GM12878 (cell line): ENCODE measurements around the gene USF3. TPM values are rescaled to one million over a fixed set of nuclear protein-coding genes. Genes with fewer than 3 reads are reported as not detected.

Experiments used
- ATAC-seq: fragments of 200-7000 bp; cut with Tn5 transposase; 3 replicates; pipeline ENCODE4 v1.9.1; 2020; ENCODE audit warnings: mild to moderate bottlenecking, moderate library complexity
- BruUV-seq: library from RNA; stranded (reverse); fragments of 400-500 nt; replicated peaks from 2 replicates; lab custom pipeline; 2021; lab: Mats Ljungman, UMichigan
- CTCF ChIA-PET: fragments of 300-600 bp; sonication (Branson Sonifier 250); formaldehyde crosslinking; extraction: SDS; loops from one replicate; lab custom pipeline; 2021; ENCODE audit warnings: inconsistent platforms; lab: Yijun Ruan, JAX
- POLR2A ChIA-PET: fragments of 350-600 bp; formaldehyde crosslinking; extraction: SDS; loops from one replicate; lab custom pipeline; 2021; ENCODE audit warnings: inconsistent platforms; lab: Charles Lee
- RAD21 ChIA-PET: fragments of 300-600 bp; sonication (Branson Sonifier 250); formaldehyde crosslinking; loops from one replicate; lab custom pipeline; 2023; ENCODE audit warnings: antibody characterized with exemption; ENCODE audit not compliant: unreplicated experiment; lab: Charles Lee
- SMC1A ChIA-PET: fragments of 300-600 bp; sonication (Branson Sonifier 250); formaldehyde crosslinking; loops from one replicate; lab custom pipeline; 2023; ENCODE audit not compliant: unreplicated experiment, uncharacterized antibody; lab: Charles Lee
- DNase-seq: peaks from one replicate; pipeline ENCODE4 v3.0.0-alpha.2; 2011; ENCODE audit warnings: low read depth, low spot score
- FAIRE-seq: peaks from 3 replicates; lab custom pipeline; 2011; peaks lifted over from hg19 to GRCh38; lab: Jason Lieb, UNC
- H2AFZ ChIP-seq: 2 replicates; pipeline ENCODE4 v1.6.0; 2011; ENCODE audit warnings: low read depth, low read length, control low read depth; ENCODE audit not compliant: control insufficient read depth
- H3K27ac ChIP-seq: 2 replicates; pipeline ENCODE4 v1.5.1; 2011; ENCODE audit warnings: control low read depth; ENCODE audit not compliant: control insufficient read depth, insufficient read depth
- H3K27me3 ChIP-seq, 2 experiments: replicated peaks in 1 of 2; 2 replicates each; pipeline versions ENCODE4 v1.6.0 to v1.6.1; 2011; ENCODE audit warnings: low read length in 1 of 2; ENCODE audit not compliant: control insufficient read depth in 2 of 2, insufficient read depth in 2 of 2
- H3K36me3 ChIP-seq, 2 experiments: 2 replicates each; pipeline ENCODE4 v1.5.1; 2011; ENCODE audit warnings: low read length in 1 of 2; ENCODE audit not compliant: control insufficient read depth in 2 of 2, insufficient read depth in 2 of 2
- H3K4me1 ChIP-seq: 2 replicates; pipeline ENCODE4 v1.6.1; 2011; ENCODE audit warnings: mild to moderate bottlenecking, low read length, moderate library complexity, mixed read lengths; ENCODE audit not compliant: control insufficient read depth, insufficient read depth
- H3K4me2 ChIP-seq: 2 replicates; pipeline ENCODE4 v1.6.0; 2011; ENCODE audit warnings: control low read depth; ENCODE audit not compliant: control insufficient read depth, insufficient read depth
- H3K4me3 ChIP-seq: fragments of 200-600 bp; sonication (generic); 2 replicates; pipeline ENCODE4 v1.5.1; 2016
- H3K79me2 ChIP-seq: 2 replicates; pipeline ENCODE4 v1.6.0; 2011; ENCODE audit warnings: low read length; ENCODE audit not compliant: control insufficient read depth, insufficient read depth
- H3K9ac ChIP-seq: 2 replicates; pipeline ENCODE4 v1.8.0; 2011; ENCODE audit warnings: low read length, control low read depth, mixed read lengths; ENCODE audit not compliant: control insufficient read depth, insufficient read depth
- H3K9me3 ChIP-seq: replicated peaks from 3 replicates; pipeline ENCODE4 v1.5.1; 2011; ENCODE audit warnings: mild to moderate bottlenecking, low read length; ENCODE audit not compliant: control insufficient read depth, insufficient read depth
- H4K20me1 ChIP-seq: 2 replicates; pipeline ENCODE4 v1.6.0; 2011; ENCODE audit not compliant: control insufficient read depth, insufficient read depth
- ATF2 ChIP-seq: IDR thresholded peaks from 2 replicates; pipeline ENCODE4 v1.6.1; 2012; ENCODE audit warnings: low read length, inconsistent platforms
- ATF7 ChIP-seq: fragments of 450-650 bp; IDR thresholded peaks from 2 replicates; pipeline ENCODE4 v1.6.1; 2016; ENCODE audit warnings: low read depth, mild to moderate bottlenecking
- CREB1 ChIP-seq: IDR thresholded peaks from 2 replicates; pipeline ENCODE4 v1.6.1; 2012; ENCODE audit warnings: low read depth, mild to moderate bottlenecking, inconsistent platforms
- EZH2 ChIP-seq: IDR thresholded peaks from 2 replicates; pipeline ENCODE4 v1.6.1; 2012; ENCODE audit warnings: low read depth, mild to moderate bottlenecking, control low read depth, inconsistent platforms, low read length, borderline replicate concordance; ENCODE audit not compliant: control insufficient read depth
- GABPA ChIP-seq: IDR thresholded peaks from 2 replicates; pipeline ENCODE4 v1.6.1; 2014; ENCODE audit warnings: antibody characterized with exemption, low read depth, mild to moderate bottlenecking, inconsistent platforms
- LARP7 ChIP-seq: fragments of 450-650 bp; IDR thresholded peaks from 2 replicates; pipeline ENCODE4 v1.6.1; 2017; ENCODE audit warnings: mild to moderate bottlenecking
- RAD21 ChIP-seq: IDR thresholded peaks from 2 replicates; pipeline ENCODE4 v1.6.1; 2011; ENCODE audit warnings: mild to moderate bottlenecking, low read depth, low read length, moderate library complexity; ENCODE audit not compliant: insufficient read depth
- SMC3 ChIP-seq: IDR thresholded peaks from 2 replicates; pipeline ENCODE4 v1.6.1; 2011; ENCODE audit warnings: low read length, improper control_type of control experiment, borderline replicate concordance
- WRNIP1 ChIP-seq: IDR thresholded peaks from 2 replicates; pipeline ENCODE4 v1.6.1; 2011; ENCODE audit warnings: low read depth, low read length, improper control_type of control experiment, borderline replicate concordance
- ZNF24 ChIP-seq: fragments of 450-650 bp; IDR thresholded peaks from 2 replicates; pipeline ENCODE4 v1.6.1; 2017; ENCODE audit warnings: antibody characterized with exemption, mild to moderate bottlenecking
- ZNF384 ChIP-seq: IDR thresholded peaks from 2 replicates; pipeline ENCODE4 v1.6.1; 2012; ENCODE audit warnings: low read depth, mild to moderate bottlenecking, low read length, improper control_type of control experiment, borderline replicate concordance
- WGBS: methylation state at CpG from one replicate; pipeline ENCODE4 v1.1.6; 2016; ENCODE audit warnings: low lambda C conversion rate; ENCODE audit not compliant: insufficient replicate concordance, insufficient coverage; ENCODE audit errors: missing lambda C conversion rate; 5-methylcytosine and 5-hydroxymethylcytosine counted together
- in situ Hi-C: fragments of 300-500 bp; cut with MboI; formaldehyde crosslinking; loops from 9 replicates; pipeline ENCODE4 v1.14.3; 2018; ENCODE audit warnings: mixed read lengths
- intact Hi-C: fragments of 100-400 bp; cut with micrococcal nuclease; formaldehyde crosslinking; loops from one replicate; pipeline ENCODE4 v1.14.2; 2022; ENCODE audit not compliant: unreplicated experiment
- polyA plus RNA-seq, 11 experiments: library from polyadenylated mRNA; depleted of rRNA in 4 of 11; unstranded in 6 of 11; stranded (reverse) in 5 of 11; fragments of >200 nt; fragmentation: Nextera tagmentation in 4 of 11; fragmentation: Illumina TruSeq in 1 of 11; extraction: Ambion mirVana in 4 of 11; extraction: Trizol in 1 of 11; gene quantifications; 1 replicate in 1 of 11; 2 replicates in 10 of 11; pipeline versions ENCODE4 v1.2.1 to v1.2.3, GENCODE V29; 2011 to 2016; ENCODE audit warnings: inconsistent platforms in 2 of 11, missing spikeins in 2 of 11, low read depth in 1 of 11
- total RNA-seq, 4 experiments: library from RNA; depleted of rRNA in 3 of 4; stranded (reverse); fragments of >200 nt in 3 of 4; fragmentation: Illumina TruSeq in 1 of 4; extraction: Trizol in 1 of 4; gene quantifications; 2 replicates each; pipeline versions ENCODE4 v1.2.1 to v1.2.3, GENCODE V29; 2013 to 2021

The USF3 gene
- total and polyA plus RNA-seq, 10 of the 15 experiments (the other 5 are each of a cell fraction or from before 2014, with no cell fraction given) = 3.1 to 15.9 (median 7.8) TPM

DNA sequence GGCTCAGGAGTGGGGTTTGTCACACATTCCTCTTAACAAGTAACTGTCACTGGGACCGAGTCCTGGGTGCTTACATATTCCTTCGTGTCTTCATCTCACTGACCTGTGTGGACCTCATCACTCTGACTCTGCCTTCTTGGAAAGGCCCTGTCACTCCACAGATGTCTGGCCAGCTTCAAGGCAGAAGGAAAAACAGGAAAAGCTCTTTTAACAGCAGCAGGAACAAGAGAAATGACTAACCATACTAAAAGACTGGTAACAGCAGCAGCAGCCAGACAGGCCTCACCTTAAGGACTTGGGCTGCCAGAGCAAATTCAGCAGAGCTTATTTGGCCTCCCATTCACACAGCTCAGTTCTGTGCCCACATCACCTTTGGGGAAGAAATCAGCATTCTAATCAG lies 68.1 kb downstream of the USF3 start:
- H4K20me1 ChIP-seq = no peaks in the 10 kb centered on the region
- H3K27me3 ChIP-seq = no peaks in the 10 kb centered on the region
- no peak for TF ChIP-seq EZH2
- no peak overlapping the region for H3K4me2 ChIP-seq
- ChIA-PET CTCF (interaction anchor here (0.6 to 2.0 kb wide), 3 partner anchors 18 to 136 kb away, joined by 3 to 8 read pairs (median 4); no protein-coding TSS in a partner anchor), RAD21 (no interaction called here), POLR2A (no interaction called here), SMC1A (no interaction called here)
- FAIRE-seq = no peak
- DNase-seq = no peak
- peaks cover 8% of the 10 kb centered on the region for H3K4me1 ChIP-seq
- peaks cover 20 to 27% of the 10 kb centered on the region in 2 experiments; a peak in 3 of 4 replicates for H3K36me3 ChIP-seq
- no peak for ATAC-seq
- 100% methylated on average over 2 of the region's 2 CpGs for WGBS
- intact Hi-C loops (no loop called here), in situ Hi-C loops (no loop called here)
- no peak overlapping the region for H3K4me3 ChIP-seq
- H3K79me2 ChIP-seq = no peaks in the 10 kb centered on the region
- no peak overlapping the region for H3K27ac ChIP-seq
- H3K9me3 ChIP-seq = no peaks in the 10 kb centered on the region
- H2AFZ ChIP-seq = no peak overlapping the region
- no TSS peak for BruUV-seq
- no peak overlapping the region for H3K9ac ChIP-seq

- Histone ChIP-seq H3K9me3 (no peaks in the 10 kb centered on the region), H2AFZ (no peak overlapping the region), H3K4me1 (peaks cover 8% of the 10 kb centered on the region), H3K4me3 (no peak overlapping the region), H3K27ac (no peak overlapping the region), H3K79me2 (no peaks in the 10 kb centered on the region), H4K20me1 (no peaks in the 10 kb centered on the region), H3K4me2 (no peak overlapping the region), H3K27me3 (no peaks in the 10 kb centered on the region), H3K36me3 (peaks cover 20 to 33% of the 10 kb centered on the region in 2 experiments; a peak in 3 of 4 replicates), H3K9ac (no peak overlapping the region)
- ChIA-PET CTCF (interaction anchor here (1.6 to 2.0 kb wide), 2 partner anchors 20 to 134 kb away, joined by 3 to 8 read pairs; no protein-coding TSS in a partner anchor), SMC1A (interaction anchor here (1.1 kb wide), 1 partner anchor 112 kb away, joined by 3 read pairs; the partner anchor contains the start of gene SPICE1), POLR2A (no interaction called here), RAD21 (no interaction called here)
- DNase-seq (no peak), FAIRE-seq (no peak), ATAC-seq (peak; percentile 90)
- in situ Hi-C loops (no loop called here), intact Hi-C loops (loop anchor here (2.0 kb wide), 1 partner anchor 132 kb away; no protein-coding TSS in a partner anchor)
- no TSS peak for BruUV-seq
- 24% methylated on average over 10 of the region's 10 CpGs for WGBS
- 0 out of 2 replicates have a peak, but pooled peaks have one; percentile 14 for TF ChIP-seq CREB1
- no peak for TF ChIP-seq LARP7
- TF ChIP-seq EZH2 = no peak
- peak; percentile 68 for TF ChIP-seq RAD21
- TF ChIP-seq ATF7 = no peak
- TF ChIP-seq ATF2 = 0 out of 2 replicates have a peak, but pooled peaks have one; percentile 29
- no peak for TF ChIP-seq ZNF384
- no peak for TF ChIP-seq GABPA
- 0 out of 2 replicates have a peak, but pooled peaks have one; percentile 23 for TF ChIP-seq SMC3
- no peak for TF ChIP-seq WRNIP1
- TF ChIP-seq ZNF24 = no peak
Measured at GRCh38 chr3:113626503-113627371, 69.7 kb downstream of the USF3 start.
